Neural progenitor cell (in vitro differentiated cells): ENCODE measurements around the gene SYTL2. TPM values are rescaled to one million over a fixed set of nuclear protein-coding genes. Genes with fewer than 3 reads are reported as not detected.

Source experiments
- DNase-seq: peaks from one replicate; pipeline ENCODE4 v3.0.0-alpha.2; 2016; ENCODE audit warnings: low spot score
- H2AFZ ChIP-seq: fragments of 200-600 bp; sonication (generic); replicated peaks from 2 replicates; pipeline ENCODE4 v1.6.1; 2016; ENCODE audit warnings: antibody characterized with exemption
- H3F3A ChIP-seq: fragments of 200-600 bp; sonication (generic); 2 replicates; pipeline ENCODE4 v1.6.1; 2016; ENCODE audit warnings: antibody characterized with exemption, low read depth
- H3K27ac ChIP-seq: fragments of 200-600 bp; sonication (generic); 2 replicates; pipeline ENCODE4 v1.5.1; 2016; ENCODE audit warnings: mild to moderate bottlenecking
- H3K27me3 ChIP-seq: fragments of 200-600 bp; sonication (generic); 2 replicates; pipeline ENCODE4 v1.6.1; 2016; ENCODE audit warnings: mild to moderate bottlenecking, moderate library complexity
- H3K36me3 ChIP-seq: fragments of 200-600 bp; sonication (generic); 2 replicates; pipeline ENCODE4 v1.5.1; 2016
- H3K4me1 ChIP-seq: fragments of 200-600 bp; sonication (generic); 2 replicates; pipeline ENCODE4 v1.6.1; 2016; ENCODE audit warnings: mixed run types
- H3K4me2 ChIP-seq: fragments of 200-600 bp; sonication (generic); 2 replicates; pipeline ENCODE4 v1.6.1; 2016
- H3K4me3 ChIP-seq: fragments of 200-600 bp; sonication (generic); 2 replicates; pipeline ENCODE4 v1.5.1; 2016
- H3K79me2 ChIP-seq: fragments of 200-600 bp; sonication (generic); 2 replicates; pipeline ENCODE4 v1.6.1; 2016; ENCODE audit warnings: low read depth
- H3K9ac ChIP-seq: fragments of 200-600 bp; sonication (generic); 2 replicates; pipeline ENCODE4 v1.6.1; 2016
- H3K9me3 ChIP-seq: fragments of 200-600 bp; sonication (generic); 2 replicates; pipeline ENCODE4 v1.5.1; 2016; ENCODE audit warnings: low read depth
- H4K20me1 ChIP-seq: fragments of 200-600 bp; sonication (generic); 2 replicates; pipeline ENCODE4 v1.6.1; 2016; ENCODE audit warnings: low read depth
- H3K27ac Mint-ChIP-seq: 3 replicates; pipeline ENCODE4 v1.8.0; 2021; ENCODE audit warnings: mixed read lengths
- H3K27me3 Mint-ChIP-seq: 2 replicates; pipeline ENCODE4 v1.8.0; 2022; ENCODE audit warnings: low read depth, mild to moderate bottlenecking, inconsistent platforms, moderate library complexity, mixed read lengths; ENCODE audit not compliant: insufficient read depth
- H3K36me3 Mint-ChIP-seq: 3 replicates; pipeline ENCODE4 v1.8.0; 2021; ENCODE audit warnings: mixed read lengths
- H3K4me1 Mint-ChIP-seq: 3 replicates; pipeline ENCODE4 v1.8.0; 2021; ENCODE audit warnings: mixed read lengths
- H3K4me3 Mint-ChIP-seq: 3 replicates; pipeline ENCODE4 v1.8.0; 2021; ENCODE audit warnings: mild to moderate bottlenecking, moderate library complexity, mixed read lengths
- H3K9me3 Mint-ChIP-seq: 3 replicates; pipeline ENCODE4 v1.8.0; 2020; ENCODE audit warnings: mixed read lengths
- CTCF ChIP-seq: fragments of 200-600 bp; sonication (generic); IDR thresholded peaks from 2 replicates; pipeline ENCODE4 v1.5.1; 2017; ENCODE audit warnings: antibody characterized with exemption, mild to moderate bottlenecking
- EZH2 ChIP-seq: fragments of 200-600 bp; sonication (generic); IDR thresholded peaks from 2 replicates; pipeline ENCODE4 v1.6.1; 2017; ENCODE audit warnings: antibody characterized with exemption, mild to moderate bottlenecking, moderate library complexity
- EZH2phosphoT487 ChIP-seq: fragments of 200-600 bp; sonication (generic); IDR thresholded peaks from 2 replicates; pipeline ENCODE4 v1.6.1; 2017; ENCODE audit warnings: antibody characterized with exemption
- total RNA-seq: library from RNA; depleted of rRNA; stranded (reverse); fragments of >200 nt; gene quantifications from 2 replicates; pipeline ENCODE4 v1.2.3, GENCODE V29; 2015; ENCODE audit warnings: low replicate concordance

SYTL2 gene
- total RNA-seq, 1 donor from 2014 or later = 34.1 TPM

- Histone ChIP-seq H3K4me2 (no peak overlapping the region), H3K27me3 (no peaks in the 10 kb centered on the region), H3K27ac (no peak overlapping the region), H3K79me2 (no peaks in the 10 kb centered on the region), H4K20me1 (no peaks in the 10 kb centered on the region), H3F3A (no peaks in the 10 kb centered on the region), H3K9me3 (no peaks in the 10 kb centered on the region), H3K9ac (no peak overlapping the region), H3K4me3 (no peak overlapping the region), H2AFZ (no peak overlapping the region), H3K36me3 (no peaks in the 10 kb centered on the region), H3K4me1 (no peaks in the 10 kb centered on the region)
- H3K27ac Mint-ChIP-seq = no peak overlapping the region
- TF ChIP-seq EZH2phosphoT487 = no peak
- TF ChIP-seq CTCF = no peak
- no peak for TF ChIP-seq EZH2
- H3K4me1 Mint-ChIP-seq = peaks cover 4% of the 10 kb centered on the region
- H3K36me3 Mint-ChIP-seq = no peaks in the 10 kb centered on the region
- H3K27me3 Mint-ChIP-seq = peaks cover 2% of the 10 kb centered on the region
- no peak overlapping the region for H3K4me3 Mint-ChIP-seq
- H3K9me3 Mint-ChIP-seq = no peaks in the 10 kb centered on the region
- no peak for DNase-seq
Observed at GRCh38 chr11:85825616-85826015, 14.7 kb upstream of the SYTL2 start.

GRCh38 chr11:85823816-85824215 is 12.9 kb upstream of the SYTL2 start:
- H3K9ac ChIP-seq = no peak overlapping the region
- Mint-ChIP-seq H3K9me3 (no peaks in the 10 kb centered on the region), H3K27me3 (no peaks in the 10 kb centered on the region), H3K27ac (no peak overlapping the region), H3K4me1 (peaks cover 4% of the 10 kb centered on the region), H3K4me3 (no peak overlapping the region), H3K36me3 (no peaks in the 10 kb centered on the region)
- DNase-seq = no peak
- H3K36me3 ChIP-seq = no peaks in the 10 kb centered on the region
- H3K27ac ChIP-seq = no peak overlapping the region
- no peaks in the 10 kb centered on the region for H3K4me1 ChIP-seq
- TF ChIP-seq EZH2phosphoT487 (no peak), EZH2 (no peak), CTCF (no peak)
- H3K79me2 ChIP-seq = no peaks in the 10 kb centered on the region
- H3F3A ChIP-seq = no peaks in the 10 kb centered on the region
- H3K9me3 ChIP-seq = no peaks in the 10 kb centered on the region
- no peak overlapping the region for H2AFZ ChIP-seq
- no peak overlapping the region for H3K4me3 ChIP-seq
- H3K4me2 ChIP-seq = no peak overlapping the region
- no peaks in the 10 kb centered on the region for H3K27me3 ChIP-seq
- no peaks in the 10 kb centered on the region for H4K20me1 ChIP-seq

GRCh38 chr11:85822814-85823213 is 11.9 kb upstream of the SYTL2 start:
- H3K27ac ChIP-seq = no peak overlapping the region
- Mint-ChIP-seq H3K27me3 (no peaks in the 10 kb centered on the region), H3K4me1 (peaks cover 4% of the 10 kb centered on the region)

More at GRCh38 chr11:85822814-85823213, 11.9 kb upstream of the SYTL2 start:
- Mint-ChIP-seq H3K36me3 (no peaks in the 10 kb centered on the region), H3K9me3 (no peaks in the 10 kb centered on the region), H3K27ac (no peak overlapping the region), H3K4me3 (no peak overlapping the region)
- H3K4me3 ChIP-seq = no peak overlapping the region
- H3K36me3 ChIP-seq = no peaks in the 10 kb centered on the region
- H3K27me3 ChIP-seq = no peaks in the 10 kb centered on the region
- no peak overlapping the region for H3K4me2 ChIP-seq
- TF ChIP-seq EZH2phosphoT487 = no peak
- no peak for TF ChIP-seq EZH2
- no peak for TF ChIP-seq CTCF
- H4K20me1 ChIP-seq = no peaks in the 10 kb centered on the region
- no peaks in the 10 kb centered on the region for H3F3A ChIP-seq
- H3K9ac ChIP-seq = no peak overlapping the region
- H3K9me3 ChIP-seq = no peaks in the 10 kb centered on the region
- H3K4me1 ChIP-seq = no peaks in the 10 kb centered on the region
- no peaks in the 10 kb centered on the region for H3K79me2 ChIP-seq
- DNase-seq = no peak
- H2AFZ ChIP-seq = no peak overlapping the region
